Neutrophil (primary cell): Measurements from ENCODE around the gene SYT10.

Source experiments
- H3K27ac ChIP-seq: fragments of 200-600 bp; sonication (generic); 2 replicates; pipeline ENCODE4 v1.5.1; 2016; ENCODE audit warnings: mild to moderate bottlenecking, moderate library complexity
- H3K27me3 ChIP-seq: fragments of 200-600 bp; sonication (generic); 2 replicates; pipeline ENCODE4 v1.6.0; 2016; ENCODE audit warnings: mild to moderate bottlenecking
- H3K36me3 ChIP-seq: fragments of 200-600 bp; sonication (generic); 2 replicates; pipeline ENCODE4 v1.5.1; 2017
- H3K4me1 ChIP-seq, 2 experiments: fragments of 200-600 bp in 1 of 2; sonication (generic) in 1 of 2; 1 replicate in 1 of 2; 2 replicates in 1 of 2; pipeline versions ENCODE4 v1.5.1 to v1.6.1; 2013 to 2016; ENCODE audit warnings: low read depth in 1 of 2, low read length in 1 of 2, mild to moderate bottlenecking in 1 of 2, moderate library complexity in 1 of 2; ENCODE audit not compliant: control insufficient read depth in 1 of 2, insufficient read depth in 1 of 2
- H3K4me3 ChIP-seq, 2 experiments: fragments of 200-600 bp in 1 of 2; sonication (generic) in 1 of 2; 1 replicate in 1 of 2; 2 replicates in 1 of 2; pipeline ENCODE4 v1.5.1; 2013 to 2016; ENCODE audit warnings: low read depth in 1 of 2, low read length in 1 of 2, mild to moderate bottlenecking in 1 of 2, moderate library complexity in 1 of 2
- H3K9me3 ChIP-seq: fragments of 200-600 bp; sonication (generic); 2 replicates; pipeline ENCODE4 v1.5.1; 2016
- TF ChIP-seq, protein P1 (sequence below): fragments of 200-600 bp; sonication (generic); IDR thresholded peaks from 2 replicates; pipeline ENCODE4 v1.5.1; 2016; ENCODE audit warnings: antibody characterized with exemption

The SYT10 gene

DNA sequence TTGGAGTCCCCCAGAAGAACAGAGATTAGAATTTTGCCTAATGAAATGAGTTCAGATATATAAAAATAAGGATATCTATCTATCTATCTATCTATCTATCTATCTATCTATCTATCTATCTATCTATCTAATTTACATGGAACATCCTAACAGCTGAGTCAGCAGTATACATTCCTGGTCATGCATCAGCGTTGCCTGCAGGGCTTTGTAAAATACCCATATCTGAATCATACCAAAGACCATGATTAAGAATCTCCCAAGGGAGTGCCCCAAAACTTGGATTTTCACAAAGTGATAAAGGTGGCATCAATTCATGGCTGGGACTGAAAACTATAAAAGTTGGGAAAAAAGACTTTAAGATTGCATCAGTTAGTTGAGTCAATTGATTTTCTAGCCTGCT, 32.7 kb upstream of the SYT10 start:
- Histone ChIP-seq H3K4me1 (no peaks in the 10 kb centered on the region), H3K27ac (no peak overlapping the region), H3K36me3 (no peaks in the 10 kb centered on the region), H3K27me3 (no peaks in the 10 kb centered on the region), H3K9me3 (no peaks in the 10 kb centered on the region), H3K4me3 (no peak overlapping the region)
- TF ChIP-seq, protein P1, sequence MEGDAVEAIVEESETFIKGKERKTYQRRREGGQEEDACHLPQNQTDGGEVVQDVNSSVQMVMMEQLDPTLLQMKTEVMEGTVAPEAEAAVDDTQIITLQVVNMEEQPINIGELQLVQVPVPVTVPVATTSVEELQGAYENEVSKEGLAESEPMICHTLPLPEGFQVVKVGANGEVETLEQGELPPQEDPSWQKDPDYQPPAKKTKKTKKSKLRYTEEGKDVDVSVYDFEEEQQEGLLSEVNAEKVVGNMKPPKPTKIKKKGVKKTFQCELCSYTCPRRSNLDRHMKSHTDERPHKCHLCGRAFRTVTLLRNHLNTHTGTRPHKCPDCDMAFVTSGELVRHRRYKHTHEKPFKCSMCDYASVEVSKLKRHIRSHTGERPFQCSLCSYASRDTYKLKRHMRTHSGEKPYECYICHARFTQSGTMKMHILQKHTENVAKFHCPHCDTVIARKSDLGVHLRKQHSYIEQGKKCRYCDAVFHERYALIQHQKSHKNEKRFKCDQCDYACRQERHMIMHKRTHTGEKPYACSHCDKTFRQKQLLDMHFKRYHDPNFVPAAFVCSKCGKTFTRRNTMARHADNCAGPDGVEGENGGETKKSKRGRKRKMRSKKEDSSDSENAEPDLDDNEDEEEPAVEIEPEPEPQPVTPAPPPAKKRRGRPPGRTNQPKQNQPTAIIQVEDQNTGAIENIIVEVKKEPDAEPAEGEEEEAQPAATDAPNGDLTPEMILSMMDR = no peak

DNA sequence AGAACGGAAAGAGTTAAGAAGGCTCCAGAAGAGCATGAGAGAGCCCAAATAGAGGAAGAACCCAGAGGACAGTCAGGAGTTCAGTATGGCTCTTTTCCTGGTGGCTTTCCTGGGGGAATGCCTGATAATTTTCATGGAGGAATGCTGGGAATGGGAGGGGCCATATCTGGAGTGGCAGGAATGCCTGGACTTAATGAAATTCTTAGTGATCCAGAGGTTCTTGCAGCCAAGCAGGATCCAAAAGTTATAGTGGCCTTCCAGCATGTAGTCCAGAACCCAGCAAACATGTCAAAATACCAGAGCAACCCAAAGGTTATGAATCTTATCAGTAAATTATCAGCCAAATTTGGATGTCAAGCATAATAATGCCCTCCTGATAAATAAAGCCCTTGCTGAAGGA, 15.5 kb upstream of the SYT10 start:
- H3K27ac ChIP-seq = no peak overlapping the region
- H3K4me1 ChIP-seq = no peaks in the 10 kb centered on the region
- TF ChIP-seq, protein P1 = no peak
- H3K36me3 ChIP-seq = no peaks in the 10 kb centered on the region
- no peaks in the 10 kb centered on the region for H3K27me3 ChIP-seq
- no peak overlapping the region for H3K4me3 ChIP-seq
- H3K9me3 ChIP-seq = no peaks in the 10 kb centered on the region

DNA sequence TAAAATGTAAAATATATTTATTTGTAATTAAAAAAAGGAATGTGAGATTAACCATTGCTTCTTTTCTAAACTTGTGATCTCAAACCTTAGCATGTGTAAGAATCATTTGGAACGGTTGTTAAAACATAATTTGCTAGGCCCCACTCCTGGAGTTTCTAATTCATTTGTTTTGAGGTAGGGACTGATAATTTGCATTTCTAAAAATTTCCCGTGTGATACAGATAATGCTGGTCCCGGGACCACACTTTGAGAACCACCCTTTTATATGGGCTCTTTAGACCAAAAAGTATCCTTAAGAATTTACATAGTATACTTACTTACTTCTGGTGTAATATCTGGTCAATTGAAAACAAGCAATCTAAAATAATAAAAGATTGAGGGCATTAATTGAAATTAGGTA, 10.9 kb upstream of the SYT10 start:
- Histone ChIP-seq H3K27me3 (no peaks in the 10 kb centered on the region), H3K9me3 (no peaks in the 10 kb centered on the region), H3K4me1 (no peaks in the 10 kb centered on the region), H3K36me3 (no peaks in the 10 kb centered on the region), H3K27ac (no peak overlapping the region), H3K4me3 (no peak overlapping the region)
- TF ChIP-seq, protein P1 = no peak

DNA sequence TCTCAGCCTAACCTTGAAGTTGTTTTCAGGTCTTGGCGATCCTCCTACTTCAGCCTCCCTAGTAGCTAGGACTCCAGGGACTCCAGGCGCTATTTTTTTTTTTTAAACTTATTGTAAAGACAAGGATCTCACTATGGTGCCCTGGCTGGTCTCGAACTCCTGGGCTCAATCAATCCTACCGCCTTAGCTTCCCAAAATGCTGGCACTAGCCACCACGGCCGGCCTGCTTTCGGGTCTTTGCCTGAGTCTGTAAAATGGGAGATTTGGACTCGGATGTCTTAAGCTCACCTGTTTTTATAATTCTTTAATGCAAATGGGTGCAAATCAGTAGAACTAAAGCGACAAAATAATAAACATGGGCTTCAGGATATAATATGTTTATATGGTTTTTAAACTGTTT, 858 bp upstream of the SYT10 start:
- no peak overlapping the region for H3K27ac ChIP-seq
- H3K4me1 ChIP-seq = no peaks in the 10 kb centered on the region
- H3K9me3 ChIP-seq = no peaks in the 10 kb centered on the region
- no peak overlapping the region for H3K4me3 ChIP-seq
- no peaks in the 10 kb centered on the region for H3K36me3 ChIP-seq
- H3K27me3 ChIP-seq = peaks cover 70% of the 10 kb centered on the region
- TF ChIP-seq, protein P1 = no peak

DNA sequence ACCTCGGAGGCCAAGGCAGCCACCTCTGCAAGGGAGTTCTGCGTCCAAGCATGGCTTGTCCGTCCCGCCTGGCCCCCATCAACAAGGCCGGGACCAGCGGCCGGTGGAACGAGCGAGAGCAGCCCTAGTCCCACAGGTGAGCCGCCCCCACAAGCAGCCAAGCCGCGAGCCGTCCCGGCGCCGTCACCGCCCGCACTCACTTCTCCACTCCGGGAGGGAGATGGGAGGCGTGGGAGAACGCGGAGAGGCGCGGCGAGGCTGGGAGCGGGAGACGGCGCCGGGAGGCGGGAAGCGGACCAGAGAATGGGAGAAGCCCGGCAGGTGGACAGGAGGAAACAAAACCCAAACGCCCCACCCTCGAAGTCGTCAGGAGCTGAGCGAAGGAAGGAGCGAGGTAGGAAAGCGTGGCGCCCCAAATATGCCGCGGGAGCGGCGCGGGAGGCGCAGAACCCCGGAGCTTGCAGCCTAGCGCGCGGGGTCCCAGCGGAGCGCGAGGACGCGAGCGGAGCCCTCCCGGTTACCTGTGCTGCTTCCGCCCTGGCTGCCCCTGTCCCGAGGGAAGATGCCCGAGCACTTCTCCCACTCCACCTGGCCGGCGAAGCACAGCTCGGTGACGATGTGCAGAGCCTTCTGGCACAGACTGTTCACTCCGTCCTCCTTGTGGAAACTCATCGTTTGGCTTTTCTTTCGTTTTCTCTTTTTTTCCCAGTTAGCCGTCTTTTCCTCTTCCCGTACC, 600 bp downstream of the SYT10 start:
- H3K4me3 ChIP-seq = peak overlapping the region in 1 of 2 experiments; percentile 8
- no peaks in the 10 kb centered on the region for H3K4me1 ChIP-seq
- no peak overlapping the region for H3K27ac ChIP-seq
- H3K27me3 ChIP-seq = peaks cover 70% of the 10 kb centered on the region
- H3K9me3 ChIP-seq = no peaks in the 10 kb centered on the region
- TF ChIP-seq, protein P1 = no peak
- no peaks in the 10 kb centered on the region for H3K36me3 ChIP-seq
